KMS-11 (cell line): ENCODE results near the gene CD247.
A peak's percentile ranks its signal among the peaks of the same experiment; 100 is the strongest.

Source experiments
- H2AFZ ChIP-seq: fragments of 200-600 bp; sonication (generic); 2 replicates; pipeline ENCODE4 v1.6.1; 2016; ENCODE audit warnings: antibody characterized with exemption, mixed run types, low read depth
- H3K27ac ChIP-seq: fragments of 200-600 bp; sonication (generic); 2 replicates; pipeline ENCODE4 v1.6.1; 2016; ENCODE audit warnings: mild to moderate bottlenecking, mixed run types
- H3K27me3 ChIP-seq: fragments of 200-600 bp; sonication (generic); 2 replicates; pipeline ENCODE4 v1.6.1; 2017; ENCODE audit warnings: mild to moderate bottlenecking, low read depth, mixed run types, moderate library complexity; ENCODE audit not compliant: insufficient read depth
- H3K36me3 ChIP-seq: fragments of 200-600 bp; sonication (generic); 2 replicates; pipeline ENCODE4 v1.6.1; 2017; ENCODE audit warnings: mild to moderate bottlenecking, mixed run types; ENCODE audit not compliant: insufficient read depth
- H3K4me1 ChIP-seq: fragments of 200-600 bp; sonication (generic); 2 replicates; pipeline ENCODE4 v1.6.1; 2016; ENCODE audit warnings: mild to moderate bottlenecking, low read depth, mixed run types; ENCODE audit not compliant: poor library complexity, severe bottlenecking
- H3K4me2 ChIP-seq: fragments of 200-600 bp; sonication (generic); 2 replicates; pipeline ENCODE4 v1.7.0; 2016; ENCODE audit warnings: mild to moderate bottlenecking, mixed run types
- H3K4me3 ChIP-seq: fragments of 200-600 bp; sonication (generic); IDR thresholded peaks from 2 replicates; pipeline ENCODE4 v1.6.1; 2017; ENCODE audit warnings: low read depth, low read length, mixed read lengths; ENCODE audit not compliant: insufficient read depth
- H3K79me2 ChIP-seq: fragments of 200-600 bp; sonication (generic); 2 replicates; pipeline ENCODE4 v1.6.1; 2016; ENCODE audit warnings: low read depth, mixed run types; ENCODE audit not compliant: insufficient read depth
- H3K9ac ChIP-seq: fragments of 200-600 bp; sonication (generic); 2 replicates; pipeline ENCODE4 v1.6.1; 2016; ENCODE audit warnings: mild to moderate bottlenecking, mixed run types
- H4K20me1 ChIP-seq: fragments of 200-600 bp; sonication (generic); 2 replicates; pipeline ENCODE4 v1.6.1; 2016; ENCODE audit warnings: mild to moderate bottlenecking, mixed run types; ENCODE audit not compliant: insufficient read depth
- TF ChIP-seq, protein P1 (sequence below): fragments of 200-600 bp; sonication (generic); conservative IDR thresholded peaks from 2 replicates; pipeline ENCODE4 v1.6.1; 2017; ENCODE audit warnings: low read depth, mild to moderate bottlenecking, antibody characterized with exemption, low read length, moderate library complexity, mixed read lengths

The CD247 gene

GRCh38 chr1:167551362-167551761 is 33.0 kb upstream of the CD247 start:
- H3K9ac ChIP-seq = peak overlapping the region; percentile 47; the same call in 1 of the 2 replicates
- H3K4me2 ChIP-seq = peak overlapping the region; percentile 67
- H4K20me1 ChIP-seq = no peaks in the 10 kb centered on the region
- TF ChIP-seq, protein P1, sequence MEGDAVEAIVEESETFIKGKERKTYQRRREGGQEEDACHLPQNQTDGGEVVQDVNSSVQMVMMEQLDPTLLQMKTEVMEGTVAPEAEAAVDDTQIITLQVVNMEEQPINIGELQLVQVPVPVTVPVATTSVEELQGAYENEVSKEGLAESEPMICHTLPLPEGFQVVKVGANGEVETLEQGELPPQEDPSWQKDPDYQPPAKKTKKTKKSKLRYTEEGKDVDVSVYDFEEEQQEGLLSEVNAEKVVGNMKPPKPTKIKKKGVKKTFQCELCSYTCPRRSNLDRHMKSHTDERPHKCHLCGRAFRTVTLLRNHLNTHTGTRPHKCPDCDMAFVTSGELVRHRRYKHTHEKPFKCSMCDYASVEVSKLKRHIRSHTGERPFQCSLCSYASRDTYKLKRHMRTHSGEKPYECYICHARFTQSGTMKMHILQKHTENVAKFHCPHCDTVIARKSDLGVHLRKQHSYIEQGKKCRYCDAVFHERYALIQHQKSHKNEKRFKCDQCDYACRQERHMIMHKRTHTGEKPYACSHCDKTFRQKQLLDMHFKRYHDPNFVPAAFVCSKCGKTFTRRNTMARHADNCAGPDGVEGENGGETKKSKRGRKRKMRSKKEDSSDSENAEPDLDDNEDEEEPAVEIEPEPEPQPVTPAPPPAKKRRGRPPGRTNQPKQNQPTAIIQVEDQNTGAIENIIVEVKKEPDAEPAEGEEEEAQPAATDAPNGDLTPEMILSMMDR = no peak
- H3K36me3 ChIP-seq = peaks cover 15% of the 10 kb centered on the region
- H3K4me1 ChIP-seq = peaks cover 87% of the 10 kb centered on the region
- peak overlapping the region; percentile 78 for H3K4me3 ChIP-seq
- H2AFZ ChIP-seq = no peak overlapping the region
- H3K27ac ChIP-seq = peak overlapping the region; percentile 57; the same call in 1 of the 2 replicates
- peaks cover 72% of the 10 kb centered on the region for H3K79me2 ChIP-seq
- no peaks in the 10 kb centered on the region for H3K27me3 ChIP-seq

DNA sequence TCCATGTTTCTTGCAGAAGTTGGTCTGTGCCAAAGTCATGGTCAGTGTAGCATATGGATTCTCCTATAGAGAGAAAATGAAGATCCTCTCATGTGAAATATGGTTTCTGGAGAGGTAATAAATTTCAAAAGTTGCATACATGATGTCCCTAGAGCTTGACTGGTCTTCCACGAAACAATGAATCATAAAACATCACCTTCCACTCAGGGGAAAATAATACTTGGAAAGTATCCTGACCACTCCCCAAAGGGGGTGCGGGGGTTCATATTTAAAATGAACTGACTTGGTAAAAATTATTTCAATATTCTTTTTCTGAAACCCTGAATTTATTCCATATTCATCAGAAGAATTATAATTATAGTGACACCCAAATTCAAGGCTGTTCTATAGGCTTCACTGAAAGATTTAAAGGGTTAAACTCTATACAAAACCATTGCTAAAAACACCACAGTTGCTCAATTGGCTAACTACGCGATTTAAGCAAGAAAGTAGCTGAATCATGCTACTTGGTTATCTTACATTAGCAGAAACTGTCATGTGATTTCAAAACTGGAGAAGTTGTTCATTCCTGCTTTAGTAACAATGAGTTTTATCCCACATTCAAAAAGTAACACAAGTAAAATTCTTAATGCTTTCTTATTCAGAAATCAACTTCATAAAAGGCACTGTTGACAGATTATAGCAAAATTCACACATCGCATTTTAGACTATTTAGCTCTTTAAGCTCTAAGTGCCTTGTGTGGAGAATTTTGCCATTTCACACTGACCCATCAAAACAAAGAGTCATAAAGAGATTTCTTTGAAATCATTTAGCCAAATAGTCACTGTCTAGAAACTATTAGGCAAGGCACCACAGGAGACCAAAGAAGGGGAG is 30.0 kb upstream of the CD247 start:
- Histone ChIP-seq H3K36me3 (peaks cover 28% of the 10 kb centered on the region), H3K4me3 (peak overlapping the region; percentile 43), H3K4me1 (peaks cover 92% of the 10 kb centered on the region), H3K9ac (peak overlapping the region; percentile 10; the same call in 1 of the 2 replicates), H2AFZ (no peak overlapping the region), H4K20me1 (no peaks in the 10 kb centered on the region), H3K27me3 (no peaks in the 10 kb centered on the region), H3K4me2 (peak overlapping the region; percentile 67), H3K79me2 (peaks cover 89% of the 10 kb centered on the region), H3K27ac (peak overlapping the region; percentile 57)
- TF ChIP-seq, protein P1 = no peak

DNA sequence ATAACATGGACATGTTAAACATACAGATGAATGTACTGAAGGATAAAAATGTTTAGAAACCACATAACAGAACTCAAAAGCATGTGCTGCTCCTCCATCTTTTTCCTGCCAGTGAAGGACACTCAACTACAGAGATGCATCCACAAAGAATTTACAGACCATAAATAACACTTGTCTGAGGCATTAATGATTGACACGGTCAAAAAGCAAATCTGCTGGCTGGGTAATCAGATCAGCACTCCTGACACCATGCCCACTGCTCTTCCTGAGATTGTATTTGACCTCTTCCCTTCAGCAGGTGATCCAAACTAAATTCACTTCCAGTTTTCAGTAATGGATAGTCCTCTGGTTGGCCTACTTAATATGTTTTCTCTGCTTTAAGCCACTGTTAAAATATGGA is 28.6 kb upstream of the CD247 start:
- peaks cover 28% of the 10 kb centered on the region for H3K36me3 ChIP-seq
- no peak overlapping the region for H3K4me3 ChIP-seq

DNA sequence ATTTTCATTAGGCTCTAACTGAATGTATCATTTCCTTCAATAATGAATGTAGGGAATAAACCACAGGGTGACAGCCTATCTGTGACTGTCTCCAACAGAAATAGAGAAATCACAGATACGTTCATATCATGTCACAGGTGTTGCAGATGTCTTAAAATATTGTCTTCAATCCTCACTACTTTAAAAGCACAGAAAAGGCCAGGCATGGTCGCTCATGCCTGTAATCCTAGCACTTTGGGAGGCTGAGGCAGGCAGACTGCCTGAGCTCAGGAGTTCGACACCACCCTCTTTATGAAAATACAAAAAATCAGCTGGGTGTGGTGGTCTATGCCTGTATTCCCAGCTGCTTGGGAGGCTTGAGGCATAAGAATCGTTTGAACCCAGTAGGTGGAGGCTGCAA is 27.0 kb upstream of the CD247 start:
- TF ChIP-seq, protein P1 = no peak
- H4K20me1 ChIP-seq = no peaks in the 10 kb centered on the region
- H3K27me3 ChIP-seq = no peaks in the 10 kb centered on the region
- peak overlapping the region; percentile 90 for H3K27ac ChIP-seq
- H3K4me1 ChIP-seq = peaks cover 100% of the 10 kb centered on the region
- peak overlapping the region; percentile 90 for H3K4me2 ChIP-seq
- peaks cover 36% of the 10 kb centered on the region for H3K36me3 ChIP-seq
- no peak overlapping the region for H2AFZ ChIP-seq
- peaks cover 60% of the 10 kb centered on the region for H3K79me2 ChIP-seq
- H3K9ac ChIP-seq = no peak overlapping the region
- H3K4me3 ChIP-seq = no peak overlapping the region

More for the DNA sequence above, 28.6 kb upstream of the CD247 start:
- H2AFZ ChIP-seq = no peak overlapping the region
- TF ChIP-seq, protein P1 = no peak
- H3K9ac ChIP-seq = no peak overlapping the region
- no peaks in the 10 kb centered on the region for H4K20me1 ChIP-seq
- peak overlapping the region; percentile 6; the same call in 1 of the 2 replicates for H3K27ac ChIP-seq
- no peaks in the 10 kb centered on the region for H3K27me3 ChIP-seq
- peaks cover 100% of the 10 kb centered on the region for H3K4me1 ChIP-seq
- H3K79me2 ChIP-seq = peaks cover 75% of the 10 kb centered on the region
- H3K4me2 ChIP-seq = peak overlapping the region; percentile 12
